MV-4-11 (cell line): Measurements from ENCODE around the gene FBXL17.
"Not testable (repeated sequence)": the region's sequence is repeated elsewhere in the genome, so short reads cannot be mapped to it uniquely, and the experiment has no call there.

Experiments
- DNase-seq: peaks from one replicate; lab custom pipeline; 2025; lab: John Stamatoyannopoulos, UW

FBXL17 gene

DNA sequence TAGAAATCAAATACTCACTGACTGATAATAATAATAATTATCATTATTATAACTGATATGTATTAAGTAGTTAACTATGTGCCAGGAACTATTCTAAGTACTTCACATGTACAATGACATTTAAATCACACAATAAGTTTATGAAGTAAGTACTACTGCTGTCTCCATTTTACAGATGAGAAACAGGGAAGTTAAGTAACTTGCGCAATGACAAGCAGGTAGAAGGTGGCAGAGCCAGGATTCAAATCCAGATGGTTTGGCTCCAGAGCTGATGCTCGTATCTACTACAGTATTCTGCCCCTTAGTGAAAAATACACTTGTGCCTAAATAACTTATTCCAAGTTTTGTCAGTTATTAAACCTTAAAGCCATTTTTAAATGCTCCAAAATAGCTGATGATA, 217.3 kb downstream of the FBXL17 start:
- DNase-seq, result no peak

DNA sequence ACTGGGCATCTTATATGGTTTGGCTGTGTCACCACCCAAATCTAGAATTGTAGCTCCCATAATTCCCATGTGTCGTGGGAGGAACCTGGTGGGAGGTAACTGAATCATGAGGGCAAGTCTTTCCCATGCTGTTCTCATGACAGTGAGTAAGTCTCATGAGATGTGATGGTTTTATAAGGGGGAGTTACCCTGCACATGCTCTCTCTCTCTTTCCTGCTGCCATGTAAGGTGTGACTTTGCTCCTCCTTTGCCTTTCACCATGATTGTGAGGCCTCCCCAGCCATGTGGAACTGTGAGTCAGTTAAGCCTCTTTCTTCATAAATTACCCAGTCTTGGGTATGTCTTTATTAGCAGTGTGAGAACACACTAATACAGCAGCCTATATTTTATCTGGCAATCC, 229.0 kb downstream of the FBXL17 start:
- not testable (repeated sequence) for DNase-seq

DNA sequence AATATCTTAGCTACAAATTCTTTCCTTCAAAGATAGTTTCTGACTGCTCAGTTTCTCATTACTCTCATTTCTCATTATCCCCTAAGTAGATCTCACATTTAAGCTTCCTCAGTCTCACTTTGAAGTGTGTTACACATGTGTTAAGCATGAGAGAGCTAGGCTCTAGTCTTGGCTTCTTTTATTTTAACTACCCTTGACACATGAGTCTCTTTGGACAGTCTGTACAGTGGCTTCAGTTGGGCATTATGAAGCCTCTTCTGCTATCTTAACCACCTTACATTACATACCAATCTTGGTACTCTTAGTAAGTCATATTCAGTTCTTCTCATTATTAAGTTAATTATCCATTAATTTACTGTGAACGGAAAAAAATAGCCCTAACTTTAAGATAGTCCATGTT, 232.5 kb downstream of the FBXL17 start:
- no peak for DNase-seq

DNA sequence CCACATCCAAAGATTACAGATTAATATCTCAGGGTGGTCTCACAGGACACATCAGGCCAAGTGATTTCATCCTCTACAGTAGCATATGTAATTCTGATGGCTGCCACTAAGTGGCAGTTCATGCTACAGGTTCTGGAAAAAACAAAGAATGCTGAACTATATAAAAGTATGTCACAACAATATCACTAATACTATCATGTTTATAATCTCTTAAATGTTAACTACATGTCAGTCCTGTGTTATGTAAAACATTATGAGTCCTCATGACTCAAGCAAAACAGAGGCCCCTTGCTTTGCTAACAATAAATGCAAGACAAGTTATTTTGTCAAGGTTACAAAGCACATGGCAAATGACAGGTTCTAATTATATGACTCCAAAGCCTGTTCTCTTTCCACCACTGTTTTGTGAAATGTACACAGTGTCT, 233.2 kb downstream of the FBXL17 start:
- no peak for DNase-seq

DNA sequence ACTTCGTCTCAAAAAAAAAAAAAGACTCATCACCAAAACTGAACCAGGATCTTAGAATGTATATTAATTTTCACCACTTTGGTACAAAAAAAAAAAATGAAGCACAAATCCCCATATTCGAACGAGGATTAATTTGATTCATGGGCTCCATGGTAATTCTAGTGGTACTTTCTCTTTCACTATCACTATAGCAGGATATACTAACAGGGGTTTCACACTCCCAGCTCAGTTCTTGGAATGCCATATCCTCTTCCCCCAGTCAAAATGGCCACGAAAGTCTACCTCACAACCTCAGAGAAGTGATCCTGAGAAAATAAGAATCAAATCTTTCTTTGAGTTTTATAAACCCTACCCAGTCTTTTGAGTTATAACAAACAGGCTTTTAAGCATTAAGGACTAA, 235.7 kb downstream of the FBXL17 start:
- DNase-seq, result no peak

DNA sequence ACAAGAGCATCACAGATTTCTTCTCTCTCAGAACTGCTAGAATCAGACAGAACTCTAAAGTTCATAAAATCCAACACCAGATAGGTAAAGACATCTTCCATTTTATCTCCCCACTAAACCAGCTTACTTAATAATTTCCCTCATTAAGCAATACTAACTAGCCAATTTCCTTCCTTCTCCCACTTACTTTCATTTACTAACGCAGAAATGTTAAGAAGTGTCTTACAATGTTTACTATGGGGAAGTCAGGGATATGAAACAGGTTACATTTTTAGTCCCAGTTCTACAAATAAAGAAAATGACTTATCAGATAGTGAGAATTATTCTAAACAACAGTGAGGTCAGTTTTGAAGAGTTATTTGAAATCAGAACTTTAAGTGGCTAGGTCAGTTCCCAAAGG, 236.5 kb downstream of the FBXL17 start:
- peak; percentile 20 for DNase-seq

DNA sequence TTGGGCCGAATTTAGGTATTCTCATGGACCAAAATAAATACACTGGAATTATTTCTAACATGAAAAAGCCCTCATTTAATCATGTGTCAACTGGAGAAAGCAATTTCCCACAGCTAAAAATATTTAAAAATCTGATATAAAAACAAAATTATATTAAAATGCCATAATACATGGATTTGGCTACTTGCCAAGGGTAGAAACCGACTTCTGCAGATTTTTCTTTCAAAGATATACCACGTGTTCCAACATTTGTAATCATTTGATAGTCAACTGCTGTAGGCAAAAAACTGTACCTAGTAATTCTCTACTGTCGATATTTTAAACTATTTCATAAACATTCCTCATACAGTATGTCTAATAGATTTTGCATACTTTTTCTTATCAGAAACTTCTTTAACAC, 237.6 kb downstream of the FBXL17 start:
- no peak for DNase-seq

DNA sequence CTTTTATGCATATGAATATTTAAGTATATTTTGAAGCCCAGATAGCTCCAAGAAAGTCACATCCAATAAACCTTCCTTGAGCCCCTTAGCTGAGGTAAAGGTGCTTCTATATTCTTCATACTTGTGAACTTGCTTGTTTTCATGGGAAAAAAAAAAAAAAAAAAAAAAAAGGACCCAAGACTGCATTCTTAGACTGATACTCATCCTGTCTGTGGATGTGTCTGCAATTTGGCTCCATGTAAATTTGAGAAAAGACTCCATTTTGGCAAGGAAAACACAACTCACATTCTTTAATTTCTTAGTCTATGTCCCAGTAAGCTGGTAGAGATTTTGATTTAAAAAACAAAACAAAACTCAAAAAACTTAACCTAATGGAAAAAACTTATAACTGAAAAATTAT, 238.3 kb downstream of the FBXL17 start:
- no peak for DNase-seq

DNA sequence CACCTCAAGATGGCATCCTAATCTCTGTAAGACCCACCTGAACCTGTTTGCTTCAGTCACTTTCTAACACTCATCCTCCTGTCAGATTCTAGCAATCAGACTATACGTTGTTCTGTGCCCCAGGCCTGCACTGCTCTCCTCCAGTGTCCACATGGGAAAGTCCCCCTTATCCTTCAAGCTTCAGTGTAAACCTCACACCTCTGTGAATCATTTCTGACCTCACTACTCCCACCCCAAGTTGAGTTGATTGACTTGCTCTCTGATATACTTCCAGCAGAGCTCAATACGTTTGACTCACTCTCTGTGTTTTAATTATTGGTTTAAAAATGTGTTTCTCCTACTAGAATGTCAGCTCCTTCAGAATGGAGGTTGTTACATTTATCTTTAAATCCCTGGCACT, 240.2 kb downstream of the FBXL17 start:
- no peak for DNase-seq

DNA sequence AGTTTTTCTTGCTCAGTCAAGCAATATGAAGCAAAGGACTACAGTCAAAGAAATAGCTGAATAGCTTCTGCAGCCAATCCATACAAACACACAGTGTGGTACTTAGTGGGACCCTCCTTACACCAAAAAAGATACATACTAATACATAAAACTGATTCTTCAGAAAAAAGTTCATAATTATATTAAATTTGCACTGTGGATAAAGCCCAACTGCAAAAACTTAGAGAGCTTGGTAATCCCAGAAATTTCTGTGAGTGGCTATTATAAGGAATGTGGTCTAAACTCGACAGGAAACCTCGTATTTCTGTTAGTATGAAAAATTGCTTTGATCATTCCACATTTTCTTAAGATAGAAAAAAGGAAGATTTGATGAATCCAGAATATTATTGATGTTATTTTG, 245.4 kb downstream of the FBXL17 start:
- DNase-seq, result no peak

DNA sequence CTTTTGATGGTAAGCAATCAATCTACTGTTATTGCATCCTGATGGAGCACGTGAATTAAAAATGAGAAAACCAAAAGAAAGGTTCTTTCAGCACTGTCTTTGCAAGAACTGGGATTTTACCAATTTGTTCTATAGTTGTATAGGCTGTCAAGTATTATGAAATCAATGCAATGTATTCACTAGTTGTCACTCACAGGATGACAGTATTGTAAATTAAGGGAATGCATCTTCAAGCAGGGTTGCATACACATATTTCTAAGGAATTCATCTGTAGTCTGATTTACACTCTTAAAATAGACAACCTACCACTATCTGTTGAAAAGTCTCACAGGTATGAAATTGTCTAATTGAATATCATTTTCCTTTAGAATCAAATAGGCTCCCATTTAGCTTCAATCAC, 252.8 kb downstream of the FBXL17 start:
- DNase-seq, result no peak

DNA sequence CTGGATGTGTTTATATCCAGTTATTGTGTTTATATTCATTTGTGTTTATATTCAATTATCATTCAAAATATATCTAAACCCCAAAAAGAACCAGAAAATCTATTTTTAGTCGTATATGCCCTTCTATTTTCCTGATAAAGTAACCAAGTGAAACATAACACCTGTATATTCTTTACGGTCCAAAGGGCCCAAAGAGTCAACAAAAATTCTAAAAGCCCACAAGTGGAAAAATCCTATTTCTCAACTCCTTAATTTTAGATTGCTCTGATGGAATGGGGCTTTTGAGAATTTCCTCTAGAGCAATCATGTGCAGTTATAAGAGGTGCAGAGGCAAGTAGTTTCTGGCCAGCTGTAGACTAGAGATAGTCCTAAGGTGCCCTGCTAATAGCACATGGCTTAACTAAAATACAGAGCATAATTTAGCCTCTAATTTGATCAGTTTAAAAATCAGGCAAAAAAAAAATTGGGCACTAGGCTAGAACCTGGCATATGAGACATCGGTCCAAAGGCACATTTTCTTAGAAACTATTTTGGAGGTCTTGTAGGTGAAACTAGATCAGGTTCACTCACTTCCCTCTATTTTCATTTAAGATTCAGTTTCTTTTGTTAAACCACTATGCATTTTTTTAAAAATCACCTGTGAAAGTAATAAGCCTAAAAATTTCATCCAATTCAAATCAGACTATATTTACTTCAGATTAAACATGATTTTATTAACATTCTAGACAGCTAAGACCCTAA, 256.0 kb downstream of the FBXL17 start:
- DNase-seq, result no peak

DNA sequence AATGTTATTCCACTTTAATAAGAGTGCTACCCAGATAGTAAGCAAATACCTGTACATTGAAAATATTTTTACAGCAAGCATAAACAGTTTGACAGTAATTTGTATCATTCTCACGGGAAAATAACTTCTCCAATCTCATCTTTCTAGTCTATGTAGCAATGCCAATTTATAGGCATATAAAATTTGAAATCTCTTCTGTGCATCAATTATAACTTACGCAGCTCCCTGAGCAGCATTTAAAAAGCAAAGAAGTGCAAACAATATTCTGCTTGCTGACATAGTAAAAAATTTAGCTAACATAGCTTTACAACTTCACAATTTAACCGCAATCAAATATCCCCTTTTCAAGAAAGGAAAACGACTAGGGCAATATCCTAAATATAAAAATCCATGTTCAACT, 257.3 kb downstream of the FBXL17 start:
- DNase-seq, result no peak

DNA sequence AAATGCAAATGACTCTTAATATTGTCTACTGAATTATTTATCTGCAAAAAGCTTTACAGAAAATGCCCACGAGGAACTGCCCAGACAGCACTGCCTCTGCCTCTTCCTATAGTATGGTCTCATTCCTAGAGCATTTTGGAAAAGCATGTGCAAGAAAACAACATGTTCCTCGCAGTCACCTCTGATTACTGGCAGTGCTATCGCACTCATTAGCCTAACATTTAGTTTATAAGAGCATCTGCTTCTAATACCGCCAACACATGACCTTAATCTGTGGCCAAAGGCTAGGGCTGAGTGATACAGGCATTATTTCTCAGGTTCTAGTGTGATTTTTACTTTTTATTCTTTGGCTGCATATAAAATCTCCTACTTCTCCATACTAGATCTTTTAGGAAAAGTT, 259.2 kb downstream of the FBXL17 start:
- DNase-seq, result no peak

DNA sequence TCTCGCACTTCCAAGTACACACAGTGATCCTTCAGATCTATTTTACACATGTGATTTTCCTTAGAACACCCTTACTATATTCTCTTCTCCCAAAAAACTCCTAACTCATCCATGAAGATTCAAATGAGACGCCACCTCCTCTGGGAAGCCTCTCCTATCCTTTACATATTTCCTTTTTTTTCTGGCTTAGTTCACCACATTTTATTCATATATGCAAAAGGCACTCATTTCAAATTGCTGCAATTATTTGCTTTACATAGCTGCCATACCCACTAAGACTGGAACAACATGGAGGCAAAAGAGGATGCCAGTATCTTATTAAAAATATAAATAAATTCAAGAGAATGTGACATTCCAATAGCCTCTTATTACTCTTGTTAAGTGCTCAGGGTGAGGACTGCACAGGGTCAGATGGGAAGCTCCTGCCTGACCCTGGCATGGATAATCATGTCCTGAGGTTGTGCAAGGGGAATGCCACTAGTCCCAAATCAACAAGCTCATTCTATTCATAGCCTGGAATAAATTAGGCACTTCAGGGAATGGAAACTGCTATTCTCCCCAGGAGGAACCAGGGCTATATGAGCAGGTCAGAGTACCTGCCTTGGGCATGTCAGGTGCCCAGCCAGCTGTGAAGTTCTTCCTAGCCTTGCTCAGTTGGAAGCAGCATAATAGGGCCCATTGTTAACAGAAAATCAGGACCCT, 262.9 kb downstream of the FBXL17 start:
- DNase-seq, result no peak

DNA sequence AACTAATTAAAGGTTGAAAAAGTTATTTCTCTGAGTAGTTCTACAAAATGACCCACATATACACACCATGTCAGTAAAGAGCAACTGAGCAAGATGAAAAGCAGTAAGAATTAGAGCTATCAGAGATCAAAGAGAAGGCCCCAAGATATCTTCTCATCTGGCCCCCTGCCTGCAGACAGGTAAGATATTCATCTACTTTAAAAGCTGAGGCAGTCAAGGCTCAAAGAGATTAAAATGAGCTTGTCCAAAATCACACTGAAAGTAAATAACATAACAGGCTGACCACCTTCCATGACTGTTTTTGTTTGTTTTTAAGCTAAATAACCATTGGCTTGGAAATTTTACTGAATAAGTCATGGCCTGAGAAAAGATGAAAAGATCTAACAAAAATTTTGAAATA, 266.2 kb downstream of the FBXL17 start:
- no peak for DNase-seq

DNA sequence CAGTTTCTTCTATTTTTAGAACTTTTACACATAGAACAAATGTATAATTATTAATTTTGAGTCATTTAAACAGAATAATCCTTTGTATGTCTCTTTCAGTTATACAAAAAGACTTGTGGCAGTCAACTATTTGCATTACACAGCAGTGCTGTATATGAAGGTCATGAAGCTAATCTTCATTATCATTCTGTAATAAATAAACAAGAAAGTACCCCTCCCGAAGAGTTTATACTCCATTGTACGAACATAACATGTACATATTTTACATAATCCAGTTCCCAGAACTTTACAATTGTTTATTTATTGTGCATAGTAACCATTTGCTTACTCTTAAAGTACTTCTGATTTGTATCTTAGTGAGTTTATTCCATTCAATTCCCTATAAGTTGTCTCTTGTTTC, 267.9 kb downstream of the FBXL17 start:
- DNase-seq, result no peak

DNA sequence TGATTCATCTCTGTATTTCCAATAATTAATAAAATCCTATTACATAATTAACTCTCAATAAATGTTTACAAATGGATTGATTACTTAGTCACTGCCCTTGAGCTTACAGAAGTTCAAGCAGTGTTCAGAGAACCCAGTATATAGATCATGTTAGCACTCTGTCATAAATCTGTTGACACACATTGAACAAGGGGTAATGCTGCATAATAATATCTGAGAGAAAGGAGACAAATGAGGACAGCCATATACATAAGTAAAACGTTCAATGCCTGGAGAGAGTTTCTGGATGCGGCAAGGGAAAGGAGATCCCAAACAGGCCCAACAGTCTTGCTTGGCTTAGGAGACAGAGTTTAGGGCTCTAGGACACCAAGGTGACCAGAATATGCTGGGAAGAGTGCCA, 270.2 kb downstream of the FBXL17 start:
- DNase-seq, result no peak

DNA sequence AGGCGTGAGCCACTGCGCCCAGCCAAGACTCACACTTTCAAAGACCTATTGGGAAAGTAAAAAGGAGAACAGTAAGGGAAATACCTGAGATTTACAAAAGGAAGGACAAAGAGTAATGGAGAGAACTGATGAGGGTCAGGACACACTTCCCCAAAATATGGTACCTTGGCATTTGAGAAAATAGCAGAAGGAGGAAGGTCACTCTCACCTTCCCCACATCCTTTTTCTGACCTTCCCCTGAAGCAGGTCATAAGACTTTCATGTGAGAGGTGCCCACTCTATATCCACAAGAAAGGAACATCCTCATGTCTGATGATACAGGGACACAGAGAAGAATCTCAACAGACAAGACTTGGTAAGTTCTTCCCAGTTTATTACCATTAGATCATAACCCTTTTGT, 272.8 kb downstream of the FBXL17 start:
- no peak for DNase-seq

DNA sequence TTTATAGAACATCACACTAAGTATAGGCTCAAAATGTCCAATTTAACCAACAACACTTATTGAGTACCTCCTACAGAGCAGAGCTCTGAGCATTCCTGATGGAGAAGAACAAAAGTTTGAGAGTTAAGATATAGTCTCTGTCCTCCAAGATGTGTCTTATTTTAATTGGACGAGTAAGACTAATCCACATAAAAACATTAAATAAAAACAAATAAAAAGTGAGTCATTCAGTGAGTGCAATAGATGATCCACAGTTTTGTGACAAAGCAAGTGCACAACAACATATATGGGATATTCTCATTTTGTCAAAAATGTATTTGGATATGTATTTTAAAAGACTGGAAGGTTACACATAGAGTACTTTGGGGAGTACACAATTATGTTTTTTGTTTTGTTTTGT, 277.4 kb downstream of the FBXL17 start:
- DNase-seq, result no peak

DNA sequence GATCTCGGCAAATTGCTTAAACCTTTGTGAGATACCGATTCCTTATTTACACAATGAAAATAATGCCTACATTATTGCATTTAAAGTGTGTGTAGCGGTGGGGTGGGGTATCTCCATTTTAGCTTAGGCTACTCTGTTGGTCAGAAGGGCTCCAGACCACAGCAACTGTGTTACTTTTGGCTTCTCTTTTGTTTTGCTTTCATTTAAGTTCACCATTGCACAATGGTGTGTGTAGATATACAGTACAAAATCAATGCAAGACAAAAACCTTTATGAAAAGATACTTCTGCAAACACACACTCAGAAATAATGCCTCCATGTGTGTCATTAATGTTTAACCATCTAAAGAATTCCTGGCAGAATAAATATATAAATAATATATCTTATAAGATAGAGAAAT, 279.4 kb downstream of the FBXL17 start:
- no peak for DNase-seq

DNA sequence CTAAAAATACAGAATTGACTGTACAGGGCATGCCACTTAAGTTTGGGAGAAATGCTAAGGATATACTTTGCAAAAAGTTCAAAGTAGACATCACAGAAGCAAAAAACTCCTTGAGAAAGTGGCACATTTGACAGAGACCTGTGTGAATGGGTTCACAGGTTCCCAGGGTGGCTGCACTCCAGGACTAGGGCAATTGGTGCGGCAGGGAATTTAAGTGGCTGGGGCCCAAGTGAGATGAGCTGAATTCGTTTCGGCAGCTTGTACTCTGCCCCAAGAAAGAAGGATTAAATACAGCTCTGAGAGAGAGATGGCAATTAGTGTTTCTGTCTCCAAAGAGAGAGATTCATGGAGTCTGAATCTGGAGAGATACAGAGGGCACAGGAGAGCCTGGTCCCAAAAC, 280.1 kb downstream of the FBXL17 start:
- no peak for DNase-seq

DNA sequence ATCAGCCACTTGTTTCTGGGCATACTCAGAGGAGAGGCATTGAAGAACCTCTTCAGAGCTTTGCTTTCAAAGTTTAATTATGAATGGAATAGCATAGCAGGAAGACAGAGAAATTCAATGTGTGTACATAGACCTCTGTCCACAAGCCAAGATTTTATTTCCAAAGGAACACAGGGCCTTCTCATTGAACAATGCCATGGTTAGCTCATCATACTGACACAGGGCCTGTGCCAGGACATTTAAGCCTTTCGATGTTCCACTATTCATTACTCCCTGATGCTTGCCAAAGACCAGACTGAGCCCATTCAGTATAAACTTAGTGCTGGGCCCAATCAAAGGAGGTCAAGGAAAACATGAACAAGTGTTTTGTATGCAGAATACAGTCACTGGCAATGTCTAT, 280.8 kb downstream of the FBXL17 start:
- DNase-seq, result no peak

DNA sequence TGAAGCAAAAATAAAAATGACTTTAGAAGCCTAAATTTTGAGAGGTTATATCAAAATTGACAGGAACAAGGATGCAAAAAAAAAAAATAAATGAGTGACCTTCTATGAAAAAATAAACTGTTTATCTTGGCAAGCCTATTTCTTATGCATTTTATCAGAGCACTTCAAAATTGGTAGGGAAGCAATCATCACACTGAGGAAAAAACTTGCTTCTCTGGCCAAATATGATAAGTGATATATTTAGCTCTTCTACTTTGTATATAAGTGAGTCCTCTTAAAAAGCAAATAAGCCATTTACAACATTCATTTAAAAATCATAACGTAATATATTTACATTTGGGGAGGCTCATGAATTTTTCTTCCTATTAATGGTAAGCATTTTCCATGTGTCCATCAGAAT, 287.1 kb downstream of the FBXL17 start:
- no peak for DNase-seq
